GM19193 (cell line): ENCODE measurements around the gene CACNA1B.

Source experiments
- POLR2A ChIP-seq: IDR thresholded peaks from 4 replicates; pipeline ENCODE4 v1.6.1; 2011; ENCODE audit not compliant: insufficient read depth, insufficient read length; ENCODE audit errors: extremely low read depth

CACNA1B gene

DNA sequence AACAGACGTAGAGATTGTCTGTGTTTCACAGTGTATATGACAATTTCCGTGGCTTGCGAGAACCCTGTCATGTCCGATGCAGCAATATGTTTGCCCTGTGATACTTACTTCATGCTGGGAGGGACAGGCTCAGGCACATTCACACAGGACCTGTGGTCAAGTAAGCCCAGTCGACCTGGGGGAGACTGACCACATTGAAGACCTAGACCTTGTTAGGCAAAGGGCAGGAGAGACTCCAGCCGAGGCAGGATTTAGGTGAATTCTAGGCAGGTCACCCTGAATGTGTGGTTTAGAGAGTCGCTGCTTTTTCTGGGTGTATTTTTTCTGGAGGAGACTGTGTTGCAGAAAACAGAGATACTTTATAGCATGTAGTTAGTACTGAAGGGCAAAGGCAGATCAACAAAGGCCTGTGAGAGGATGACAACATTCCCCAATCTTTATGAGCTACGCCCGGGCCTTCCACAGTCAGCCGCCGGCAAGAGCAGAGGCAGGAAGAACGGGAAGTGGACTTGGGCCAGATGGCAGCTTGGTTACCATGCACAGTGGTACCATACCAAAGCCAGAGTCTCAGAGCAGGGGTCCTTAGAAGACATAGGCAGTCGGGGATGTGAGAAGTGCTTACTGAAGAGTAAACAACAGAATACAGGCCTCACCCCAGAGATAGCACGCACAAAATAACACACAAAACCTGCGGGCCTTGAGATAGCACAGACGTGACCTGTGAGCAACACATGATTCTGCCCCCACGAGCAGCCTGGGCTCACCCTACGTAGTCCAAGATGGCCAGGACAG is 220.7 kb downstream of the CACNA1B start:
- no peak for TF ChIP-seq POLR2A

- no peak for TF ChIP-seq POLR2A
Observed at GRCh38 chr9:138098908-138099791, 221.6 kb downstream of the CACNA1B start.

DNA sequence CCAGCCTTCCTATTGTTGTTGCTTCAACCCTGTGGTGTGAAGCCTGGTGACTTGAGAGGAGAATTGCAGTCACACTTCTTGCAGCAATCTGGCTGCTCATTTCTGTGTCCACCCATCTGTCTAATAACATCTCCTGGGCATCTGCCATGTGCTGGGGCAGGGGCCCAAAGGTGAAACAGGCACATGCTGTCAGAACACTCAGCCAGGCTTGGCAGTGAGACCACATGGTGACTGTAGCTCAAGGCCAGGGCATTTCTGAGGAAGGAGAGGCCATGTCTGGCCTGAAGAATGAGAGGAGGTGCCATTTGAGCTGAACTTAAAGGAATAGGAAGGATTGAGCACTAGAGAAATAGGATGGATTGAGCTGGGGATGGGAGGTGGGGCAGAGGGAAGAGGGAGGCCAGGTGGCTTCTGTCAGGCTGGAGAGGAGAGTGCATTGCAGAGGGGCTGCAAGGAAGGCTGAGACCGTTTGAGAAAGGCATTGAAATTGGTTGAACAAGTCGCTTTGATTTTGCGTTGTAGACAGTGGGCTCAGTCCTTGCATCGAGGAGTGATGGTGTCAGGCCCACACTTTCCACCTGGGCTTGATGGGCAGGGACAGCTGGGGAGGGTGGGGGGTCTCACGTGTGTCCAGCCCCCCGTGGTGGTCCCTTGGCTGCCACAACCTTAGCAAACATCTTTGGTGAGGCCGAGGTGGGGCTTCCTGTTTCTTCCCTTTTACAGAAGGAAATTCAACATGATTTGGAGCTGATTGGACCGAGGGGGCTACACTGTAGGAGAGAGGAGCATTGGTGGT is 222.4 kb downstream of the CACNA1B start:
- no peak for TF ChIP-seq POLR2A

GRCh38 chr9:138100711-138101350 is 223.2 kb downstream of the CACNA1B start:
- TF ChIP-seq POLR2A, result no peak

DNA sequence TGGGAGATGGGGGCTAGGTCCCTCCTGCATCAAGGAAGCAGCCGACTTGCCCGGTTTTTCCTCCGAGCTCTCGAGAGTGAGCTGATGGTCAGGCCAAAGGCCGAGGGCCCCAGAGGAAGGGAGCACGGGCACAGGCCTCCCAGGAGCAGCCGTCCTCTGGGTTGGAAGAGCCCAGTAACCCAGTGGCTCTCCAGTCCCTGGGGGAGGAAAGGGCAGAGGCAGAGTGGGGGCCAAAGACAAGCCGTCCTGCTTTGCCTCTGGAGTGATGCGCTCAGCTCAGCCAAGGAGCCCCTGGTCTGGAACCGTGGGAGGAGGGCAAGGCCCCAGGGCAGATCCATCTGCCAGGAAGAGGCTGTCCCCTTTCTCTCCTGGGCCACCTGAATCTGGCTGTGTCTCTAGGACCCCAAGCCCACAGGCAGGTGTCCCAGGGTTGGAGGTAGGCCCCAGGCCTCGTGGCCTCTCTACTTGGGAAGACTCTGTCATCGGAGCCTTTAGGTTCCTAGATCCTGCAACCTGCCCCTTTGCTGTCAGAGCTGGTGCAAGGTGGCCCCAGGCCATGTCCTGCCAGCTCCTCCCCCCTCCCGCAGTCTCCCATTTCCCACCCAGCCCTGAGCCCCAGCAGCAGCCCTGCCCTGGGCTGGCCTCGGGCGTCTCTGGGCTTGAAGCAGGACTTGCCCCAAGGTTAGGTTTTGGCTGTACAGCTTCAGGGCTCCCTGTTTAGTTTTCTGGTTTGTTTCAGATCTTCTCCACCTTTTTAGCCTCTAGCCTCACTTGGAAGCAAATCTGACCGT is 224.1 kb downstream of the CACNA1B start:
- TF ChIP-seq POLR2A, result no peak

- no peak for TF ChIP-seq POLR2A
Observed at GRCh38 chr9:138102246-138103051, 224.9 kb downstream of the CACNA1B start.

DNA sequence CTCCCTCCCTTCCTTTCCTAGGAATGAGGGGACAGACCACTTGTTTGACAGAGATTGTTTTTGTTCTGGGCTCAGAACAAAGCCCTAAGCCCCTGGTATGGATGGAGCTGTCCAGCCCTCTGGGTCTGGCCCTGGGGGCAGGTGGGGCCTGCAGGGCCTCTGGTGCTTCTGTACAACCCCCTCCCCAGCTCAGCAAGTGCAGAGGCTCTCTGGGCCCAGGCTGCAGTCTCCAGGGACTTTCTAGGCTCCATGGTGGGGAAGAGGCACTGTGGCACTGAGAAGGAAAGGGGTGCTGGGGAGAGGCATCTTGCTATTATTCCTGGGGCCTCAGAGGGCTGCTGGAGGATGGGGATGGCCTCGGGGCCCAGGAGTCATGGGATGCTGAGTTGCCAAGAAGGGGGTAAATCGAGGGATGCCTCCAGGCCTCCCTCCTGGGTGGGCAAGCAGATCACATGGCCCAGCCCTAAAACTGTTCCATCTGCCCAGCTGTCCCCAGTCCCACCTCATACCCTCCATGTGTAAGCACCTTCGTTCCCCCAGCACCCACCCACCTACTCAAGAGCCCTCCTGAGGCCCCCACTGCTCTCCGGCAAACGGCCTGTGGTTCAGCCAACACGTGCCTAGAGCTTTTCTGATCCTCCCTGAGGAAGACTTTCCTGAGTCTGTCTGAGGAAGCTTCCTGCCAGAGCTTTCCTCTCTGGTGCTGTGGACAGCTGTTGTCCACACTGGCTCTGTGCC is 225.7 kb downstream of the CACNA1B start:
- no peak for TF ChIP-seq POLR2A

- TF ChIP-seq POLR2A, result no peak
Observed at GRCh38 chr9:138103849-138104206, 226.2 kb downstream of the CACNA1B start.

GRCh38 chr9:138104251-138105122 is 226.9 kb downstream of the CACNA1B start:
- no peak for TF ChIP-seq POLR2A

- no peak for TF ChIP-seq POLR2A
Observed at GRCh38 chr9:138105123-138105415, 227.5 kb downstream of the CACNA1B start.

GRCh38 chr9:138105561-138106505 is 228.3 kb downstream of the CACNA1B start:
- TF ChIP-seq POLR2A, result no peak

DNA sequence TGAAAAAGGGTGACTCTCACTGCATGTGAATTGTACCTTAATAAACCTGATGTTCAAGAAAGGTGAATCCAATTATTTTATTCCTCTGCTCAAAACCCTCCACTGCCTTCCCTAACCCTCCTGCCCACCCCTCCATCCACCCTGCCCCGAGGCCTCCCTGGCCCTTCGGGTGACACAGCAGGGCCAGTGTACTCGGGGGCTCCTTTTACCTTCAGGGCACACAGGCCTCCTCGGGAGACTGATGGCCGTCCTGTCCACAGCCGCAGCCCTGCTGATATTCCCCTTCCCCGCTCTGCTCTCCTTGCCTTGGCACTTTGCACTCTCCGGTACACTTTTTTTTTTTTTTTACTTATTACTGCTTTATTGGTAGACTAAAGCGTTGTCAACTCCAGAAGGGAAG is 234.0 kb downstream of the CACNA1B start:
- TF ChIP-seq POLR2A, result no peak
